Activated B cell treated with CpG ODN at 0.5 μM for 24 hours (primary cell): ENCODE measurements around the gene UCHL3. TPM values are rescaled to one million over a fixed set of nuclear protein-coding genes. Genes with fewer than 3 reads are reported as not detected.

Source experiments
- ATAC-seq: fragments of 200-7000 bp; cut with Tn5 transposase; one replicate; pipeline ENCODE4 v1.10.0; 2021; ENCODE audit warnings: low read depth, mild to moderate bottlenecking, moderate library complexity
- CTCF ChIA-PET: fragments of 350-600 bp; sonication (Branson Sonifier 250); formaldehyde crosslinking; loops from one replicate; lab custom pipeline; 2021; ENCODE audit warnings: antibody characterized with exemption; lab: Charles Lee
- POLR2A ChIA-PET: fragments of 350-600 bp; sonication (Branson Sonifier 250); formaldehyde crosslinking; loops from one replicate; lab custom pipeline; 2021; ENCODE audit warnings: antibody characterized with exemption; lab: Charles Lee
- DNase-seq: peaks from one replicate; pipeline ENCODE4 v3.0.0; 2022
- H3K27ac Mint-ChIP-seq: one replicate; pipeline ENCODE4 v1.8.0; 2020; ENCODE audit warnings: mixed read lengths
- H3K27me3 Mint-ChIP-seq: one replicate; pipeline ENCODE4 v1.8.0; 2021; ENCODE audit warnings: mixed read lengths
- H3K36me3 Mint-ChIP-seq: one replicate; pipeline ENCODE4 v1.8.0; 2021; ENCODE audit warnings: low read depth, mixed read lengths
- H3K4me1 Mint-ChIP-seq: one replicate; pipeline ENCODE4 v1.8.0; 2021; ENCODE audit warnings: mixed read lengths
- H3K4me3 Mint-ChIP-seq: one replicate; pipeline ENCODE4 v1.8.0; 2020; ENCODE audit warnings: mild to moderate bottlenecking, mixed read lengths
- H3K9me3 Mint-ChIP-seq: one replicate; pipeline ENCODE4 v1.8.0; 2020; ENCODE audit warnings: mixed read lengths
- intact Hi-C: fragments of 100-400 bp; cut with micrococcal nuclease; formaldehyde crosslinking; loops from one replicate; pipeline ENCODE4 v1.15.1; 2024
- total RNA-seq: library from RNA; stranded (reverse); gene quantifications from 2 replicates; pipeline ENCODE4 v1.2.3, GENCODE V29; 2022
- TF ChIP-seq, protein P1 (sequence below): fragments of 200-600 bp; IDR thresholded peaks from one replicate; pipeline ENCODE4 v1.8.0; 2022; ENCODE audit warnings: antibody characterized with exemption, mild to moderate bottlenecking

Gene UCHL3
- total RNA-seq, 1 donor from 2014 or later, result 22.7 TPM

DNA sequence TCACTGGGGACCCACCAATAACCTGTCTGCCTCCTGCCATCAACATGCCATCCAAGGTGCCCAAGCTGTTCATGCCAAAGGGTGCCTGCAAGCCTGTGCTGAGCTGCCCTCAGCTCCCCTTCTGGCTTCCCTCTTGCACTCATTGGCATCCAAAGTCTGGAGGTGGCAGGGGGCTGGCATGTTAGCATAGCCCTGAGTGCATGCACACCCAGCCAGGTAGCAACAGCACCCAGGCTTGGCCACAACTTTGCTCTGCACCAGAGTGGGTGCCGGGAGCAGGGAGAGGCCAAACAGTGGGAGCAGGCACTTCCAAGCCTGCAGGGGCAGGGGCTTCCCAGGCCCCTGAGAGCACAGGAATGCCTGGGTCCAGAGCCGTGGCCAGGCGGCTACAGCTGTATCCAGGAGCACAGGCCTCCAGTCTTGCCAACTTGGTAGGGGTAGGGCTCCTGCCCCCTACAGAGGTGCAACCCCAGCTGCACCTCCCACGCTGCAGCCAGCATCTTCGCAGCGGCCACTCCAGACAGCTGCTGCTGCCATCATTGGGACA is 41.5 kb upstream of the UCHL3 start:
- no peak for DNase-seq
- ChIA-PET CTCF (no interaction called here), POLR2A (no interaction called here)
- Mint-ChIP-seq H3K36me3 (no peaks in the 10 kb centered on the region), H3K27me3 (no peaks in the 10 kb centered on the region), H3K9me3 (no peaks in the 10 kb centered on the region), H3K4me3 (no peak overlapping the region), H3K4me1 (peaks cover 15% of the 10 kb centered on the region), H3K27ac (no peak overlapping the region)
- intact Hi-C loops, result no loop called here
- TF ChIP-seq, protein P1, sequence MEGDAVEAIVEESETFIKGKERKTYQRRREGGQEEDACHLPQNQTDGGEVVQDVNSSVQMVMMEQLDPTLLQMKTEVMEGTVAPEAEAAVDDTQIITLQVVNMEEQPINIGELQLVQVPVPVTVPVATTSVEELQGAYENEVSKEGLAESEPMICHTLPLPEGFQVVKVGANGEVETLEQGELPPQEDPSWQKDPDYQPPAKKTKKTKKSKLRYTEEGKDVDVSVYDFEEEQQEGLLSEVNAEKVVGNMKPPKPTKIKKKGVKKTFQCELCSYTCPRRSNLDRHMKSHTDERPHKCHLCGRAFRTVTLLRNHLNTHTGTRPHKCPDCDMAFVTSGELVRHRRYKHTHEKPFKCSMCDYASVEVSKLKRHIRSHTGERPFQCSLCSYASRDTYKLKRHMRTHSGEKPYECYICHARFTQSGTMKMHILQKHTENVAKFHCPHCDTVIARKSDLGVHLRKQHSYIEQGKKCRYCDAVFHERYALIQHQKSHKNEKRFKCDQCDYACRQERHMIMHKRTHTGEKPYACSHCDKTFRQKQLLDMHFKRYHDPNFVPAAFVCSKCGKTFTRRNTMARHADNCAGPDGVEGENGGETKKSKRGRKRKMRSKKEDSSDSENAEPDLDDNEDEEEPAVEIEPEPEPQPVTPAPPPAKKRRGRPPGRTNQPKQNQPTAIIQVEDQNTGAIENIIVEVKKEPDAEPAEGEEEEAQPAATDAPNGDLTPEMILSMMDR, result no peak
- no peak for ATAC-seq

DNA sequence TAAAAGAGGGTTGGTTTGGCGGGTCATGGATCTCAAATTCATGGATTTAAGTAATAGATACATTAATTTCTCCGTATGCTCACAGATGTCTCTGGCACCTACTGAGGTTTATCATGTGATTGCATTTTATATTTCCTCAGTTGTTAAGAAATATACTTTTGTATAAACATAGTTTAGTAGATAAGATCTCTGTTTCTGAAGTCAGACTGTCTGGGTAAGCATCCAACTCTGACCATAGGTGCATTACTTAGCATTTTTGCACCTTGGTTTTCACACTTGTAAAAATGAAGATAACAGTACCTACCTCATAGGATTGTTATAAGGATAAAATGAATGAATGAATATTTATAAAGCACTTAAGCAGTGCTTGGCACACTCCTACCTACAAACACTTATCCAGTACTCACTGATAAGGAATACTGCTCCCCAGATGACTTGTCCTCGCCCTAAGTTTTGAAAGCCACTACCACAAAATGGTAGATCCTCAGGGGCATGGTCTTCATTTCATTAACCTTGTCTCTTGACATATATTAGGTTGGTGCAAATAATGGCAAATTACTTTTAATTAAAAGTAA is 38.5 kb upstream of the UCHL3 start:
- intact Hi-C loops, result no loop called here
- no peak overlapping the region for H3K4me3 Mint-ChIP-seq
- CTCF ChIA-PET, result no interaction called here

DNA sequence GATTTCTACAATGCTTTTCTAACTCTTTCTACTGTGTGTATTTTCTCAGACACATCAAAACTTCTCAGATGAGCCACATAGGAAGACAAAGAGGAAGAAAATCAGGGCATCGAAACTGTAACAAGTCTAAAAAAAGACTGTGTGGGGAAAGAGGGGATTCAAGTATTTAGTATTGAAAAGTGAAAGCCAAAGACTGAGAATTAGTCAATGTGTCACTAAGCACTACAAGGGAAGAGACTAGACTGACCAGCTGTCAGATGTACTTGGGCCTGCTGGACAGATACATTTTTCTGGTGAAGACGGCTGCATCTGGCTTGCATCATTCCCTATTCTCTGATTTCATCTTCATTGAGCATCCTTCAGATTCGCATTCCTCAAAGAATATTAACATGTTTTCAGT is 37.3 kb upstream of the UCHL3 start:
- ATAC-seq, result no peak
- DNase-seq, result no peak
- Mint-ChIP-seq H3K27ac (no peak overlapping the region), H3K27me3 (no peaks in the 10 kb centered on the region), H3K4me3 (no peak overlapping the region), H3K9me3 (peaks cover 2% of the 10 kb centered on the region), H3K36me3 (no peaks in the 10 kb centered on the region), H3K4me1 (peaks cover 25% of the 10 kb centered on the region)
- TF ChIP-seq, protein P1, result no peak
- intact Hi-C loops, result no loop called here
- ChIA-PET CTCF (no interaction called here), POLR2A (no interaction called here)

More for the DNA sequence above, 38.5 kb upstream of the UCHL3 start:
- DNase-seq (no peak), ATAC-seq (no peak)
- Mint-ChIP-seq H3K4me1 (peaks cover 25% of the 10 kb centered on the region), H3K9me3 (peaks cover 2% of the 10 kb centered on the region), H3K36me3 (no peaks in the 10 kb centered on the region), H3K27ac (no peak overlapping the region), H3K27me3 (no peaks in the 10 kb centered on the region)
- POLR2A ChIA-PET, result no interaction called here
- TF ChIP-seq, protein P1, result no peak

DNA sequence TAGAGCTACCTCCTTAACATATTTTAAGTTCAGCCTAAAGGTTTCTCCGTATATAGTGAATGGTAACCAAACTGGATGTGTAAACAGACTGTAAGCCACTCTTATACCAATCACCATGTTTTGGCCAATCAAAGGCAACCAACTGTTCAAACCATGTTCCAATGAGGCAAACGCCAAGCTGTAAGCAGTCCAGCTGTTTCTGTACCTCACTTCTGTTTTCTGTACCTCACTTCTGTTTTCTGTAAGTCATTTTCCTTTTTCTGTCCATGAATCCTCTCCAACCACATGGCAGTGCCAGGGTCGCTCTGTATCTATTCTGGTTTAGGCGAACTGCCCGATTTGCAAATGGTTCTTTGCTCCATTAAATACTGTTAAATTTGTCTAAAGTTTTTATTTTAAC is 36.3 kb upstream of the UCHL3 start:
- POLR2A ChIA-PET, result no interaction called here
- Mint-ChIP-seq H3K9me3 (peaks cover 2% of the 10 kb centered on the region), H3K36me3 (no peaks in the 10 kb centered on the region), H3K4me1 (peaks cover 23% of the 10 kb centered on the region), H3K27ac (no peak overlapping the region), H3K27me3 (no peaks in the 10 kb centered on the region), H3K4me3 (no peak overlapping the region)
- DNase-seq (no peak), ATAC-seq (no peak)
- CTCF ChIA-PET, result interaction anchor here (1.1 kb wide), 1 partner anchor 10 kb away, joined by 5 read pairs; no protein-coding TSS in a partner anchor
- intact Hi-C loops, result no loop called here
- TF ChIP-seq, protein P1, result no peak

DNA sequence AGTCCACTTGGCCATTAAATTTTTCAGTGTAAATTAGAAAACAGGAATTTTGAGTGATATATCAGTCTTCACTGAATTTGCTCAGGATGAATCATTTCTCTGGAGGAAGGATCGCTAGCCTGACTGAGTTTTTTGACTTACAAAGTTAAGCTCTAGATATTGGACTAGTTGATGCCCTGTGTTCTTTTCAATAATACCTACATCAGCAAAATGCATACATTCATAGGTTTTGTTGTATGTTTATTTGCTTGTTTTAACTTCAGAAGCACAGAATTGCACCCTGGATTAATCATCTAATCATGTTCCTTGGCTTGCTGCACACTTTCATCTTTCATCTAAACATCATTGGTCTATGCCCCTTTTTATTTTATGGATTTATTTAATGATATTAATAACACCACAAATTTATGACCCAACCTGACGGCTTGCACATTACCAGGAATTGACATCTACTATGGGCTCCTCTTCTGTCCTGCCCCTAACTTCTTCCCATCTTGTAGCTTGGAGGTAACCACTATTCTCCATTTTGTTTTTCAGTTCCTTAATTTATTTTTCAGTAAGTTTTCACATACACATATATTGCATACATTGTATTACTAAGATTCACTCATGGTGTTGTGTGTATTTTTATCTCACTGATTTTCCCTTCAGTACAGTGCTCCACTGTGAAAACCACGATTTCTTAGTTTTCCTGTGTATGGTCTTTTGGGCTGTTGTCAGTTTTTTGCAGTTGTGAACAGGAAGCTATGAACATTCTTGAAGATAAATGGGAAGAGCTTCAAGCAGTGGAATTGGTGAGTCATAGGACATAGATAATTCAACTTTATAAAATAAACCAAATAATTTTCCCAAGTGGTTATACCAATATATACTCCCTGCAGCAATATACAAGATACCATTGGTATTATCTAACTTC is 35.3 kb upstream of the UCHL3 start:
- no peak overlapping the region for H3K27ac Mint-ChIP-seq
- no peaks in the 10 kb centered on the region for H3K27me3 Mint-ChIP-seq
- H3K9me3 Mint-ChIP-seq, result peaks cover 2% of the 10 kb centered on the region
- no peak overlapping the region for H3K4me3 Mint-ChIP-seq
- peaks cover 23% of the 10 kb centered on the region for H3K4me1 Mint-ChIP-seq
- ChIA-PET POLR2A (no interaction called here), CTCF (interaction anchor here (1.1 kb wide), 1 partner anchor 9 kb away, joined by 5 read pairs; no protein-coding TSS in a partner anchor)
- H3K36me3 Mint-ChIP-seq, result no peaks in the 10 kb centered on the region
- TF ChIP-seq, protein P1, result no peak
- ATAC-seq (no peak), DNase-seq (no peak)
- intact Hi-C loops, result no loop called here
